ENCODE measurements around the gene BAK1. TPM values are rescaled to one million over a fixed set of nuclear protein-coding genes. Genes with fewer than 3 reads are reported as not detected.

Gene BAK1
- polyA plus RNA-seq: 10 to 100 TPM; 26.6 to 46.6 (median 32.4) TPM

DNA sequence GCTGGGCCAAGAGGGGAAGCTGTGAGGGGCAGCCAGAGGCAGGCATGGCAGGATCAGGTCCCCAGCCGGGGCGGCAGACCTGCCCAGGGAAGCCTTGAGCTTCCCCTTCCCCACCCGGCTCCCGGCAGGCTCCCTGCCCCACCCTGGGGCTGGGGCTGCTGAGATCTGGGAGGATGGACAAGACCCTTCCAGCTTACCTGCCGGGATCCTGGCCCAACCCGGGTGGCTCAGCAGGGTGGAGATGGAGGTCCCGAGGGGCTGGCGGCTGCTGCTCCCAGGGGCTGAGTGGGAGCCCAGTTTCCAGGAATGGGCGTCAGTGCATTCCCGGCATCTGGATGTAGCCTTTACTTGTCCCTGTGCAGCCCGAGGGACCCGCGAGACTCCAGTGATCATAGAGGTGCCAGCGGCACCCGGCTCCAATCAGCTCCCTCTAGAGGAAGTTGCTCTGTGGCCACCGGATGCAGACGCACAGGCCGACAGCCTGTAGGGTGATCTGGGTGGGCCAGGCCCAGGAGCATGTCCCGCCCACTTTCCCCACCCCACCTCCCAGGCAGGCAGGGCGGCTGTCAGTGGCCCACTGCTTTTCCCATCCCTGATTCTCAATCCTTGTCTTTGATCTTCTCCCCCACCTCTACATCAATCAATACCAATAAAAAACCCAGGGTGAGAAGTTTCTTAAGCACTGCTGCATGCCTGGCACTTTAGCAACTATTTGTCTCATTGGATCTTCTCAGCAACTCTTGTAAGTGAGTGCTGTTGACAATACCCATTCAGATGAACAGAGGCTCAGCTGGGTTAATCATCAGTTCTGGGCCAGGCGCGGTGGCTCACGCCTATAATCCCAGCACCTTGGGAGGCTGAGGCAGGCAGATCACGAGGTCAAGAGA lies at the start of gene BAK1:
BAK1 (minus strand) TSS at position 449 of the 887 bp plus-strand sequence. CDS start 2,672 bp downstream, outside the sequence.
- Mint-ChIP-seq H3K4me3 (peak within 1 kb of the TSS; percentile 86 to 100 (median 90)), H3K27me3 (ENCODE audit: low read depth in 3 of 3) (peaks cover 2 to 4% (median 4%) of the 10 kb centered on the region in 3 donors), H3K36me3 (peaks cover 0 to 10% (median 4%) of the 10 kb centered on the region in 3 donors), H3K4me1 (peaks cover 18 to 25% of the 10 kb centered on the region in 2 donors), H3K27ac (peak within 1 kb of the TSS; percentile 94 to 100 (median 98)), H3K9me3 (no peaks in the 10 kb centered on the region)
- peak; percentile 81 to 84 (median 82) for DNase-seq

DNA sequence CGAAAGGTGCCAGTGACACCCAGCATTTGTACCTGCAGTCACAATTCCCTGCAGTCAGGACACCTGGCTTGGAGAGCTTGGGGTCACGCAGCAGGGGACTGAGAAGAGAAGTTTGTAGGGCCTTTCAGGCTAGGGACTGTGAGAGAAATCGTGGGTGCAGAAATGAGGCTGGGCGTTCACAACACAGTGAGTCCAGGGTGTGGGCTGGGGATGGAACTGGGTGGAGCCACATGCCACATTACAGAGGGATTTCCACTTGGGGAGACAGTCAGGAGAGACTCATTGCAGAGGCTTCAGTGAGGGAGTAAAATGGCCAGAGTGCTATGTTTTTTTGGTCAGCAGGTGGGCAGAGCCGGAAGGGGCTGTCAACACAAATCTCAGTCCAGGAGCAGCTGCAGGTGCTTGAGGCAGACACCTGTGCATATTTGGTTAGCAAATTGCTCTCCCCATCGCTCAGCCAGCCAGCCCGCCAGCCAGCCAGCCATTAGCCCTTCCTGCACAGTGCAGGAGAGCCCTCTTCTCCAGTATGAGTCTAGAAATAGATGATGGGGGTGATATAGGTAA lies 48.4 kb upstream of the BAK1 start:
- no peaks in the 10 kb centered on the region for H3K9me3 Mint-ChIP-seq
- H3K4me3 Mint-ChIP-seq: no peak overlapping the region
- peaks cover 4 to 9% (median 4%) of the 10 kb centered on the region in 3 donors for H3K27me3 Mint-ChIP-seq (ENCODE audit: low read depth in 3 of 3)
- peaks cover 0 to 5% (median 0%) of the 10 kb centered on the region in 3 donors for H3K36me3 Mint-ChIP-seq
- DNase-seq: no peak
- peaks cover 33 to 60% of the 10 kb centered on the region in 2 donors for H3K4me1 Mint-ChIP-seq
- H3K27ac Mint-ChIP-seq: peak overlapping the region in 3 of 6 donors; percentile 29 to 75 (median 31)

DNA sequence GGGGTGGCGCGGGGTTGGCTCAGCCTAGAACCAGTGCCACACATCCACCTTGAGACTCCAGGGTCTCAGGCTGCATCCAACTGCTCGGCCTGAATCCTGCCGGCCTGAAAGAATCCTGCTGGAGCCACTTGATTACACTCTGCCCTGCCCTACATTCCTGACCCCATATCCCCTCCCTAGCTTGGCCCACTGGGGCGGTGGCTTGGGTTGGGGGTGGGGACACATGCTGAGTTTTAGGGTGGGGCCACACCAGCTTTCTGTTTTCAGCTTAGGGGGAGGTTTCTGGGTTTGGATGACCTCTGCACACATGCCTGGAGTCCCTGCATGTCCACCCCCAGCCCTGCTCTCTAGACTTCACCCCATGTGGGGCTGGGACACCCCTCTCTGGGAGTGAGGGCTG lies 47.8 kb upstream of the BAK1 start:
- DNase-seq: no peak
- Mint-ChIP-seq H3K27ac (peak overlapping the region in 1 of 6 donors; percentile 29), H3K4me3 (no peak overlapping the region), H3K36me3 (peaks cover 0 to 5% (median 0%) of the 10 kb centered on the region in 3 donors), H3K27me3 (ENCODE audit: low read depth in 3 of 3) (peaks cover 3 to 7% (median 4%) of the 10 kb centered on the region in 3 donors), H3K9me3 (no peaks in the 10 kb centered on the region), H3K4me1 (peaks cover 34 to 61% of the 10 kb centered on the region in 2 donors)

DNA sequence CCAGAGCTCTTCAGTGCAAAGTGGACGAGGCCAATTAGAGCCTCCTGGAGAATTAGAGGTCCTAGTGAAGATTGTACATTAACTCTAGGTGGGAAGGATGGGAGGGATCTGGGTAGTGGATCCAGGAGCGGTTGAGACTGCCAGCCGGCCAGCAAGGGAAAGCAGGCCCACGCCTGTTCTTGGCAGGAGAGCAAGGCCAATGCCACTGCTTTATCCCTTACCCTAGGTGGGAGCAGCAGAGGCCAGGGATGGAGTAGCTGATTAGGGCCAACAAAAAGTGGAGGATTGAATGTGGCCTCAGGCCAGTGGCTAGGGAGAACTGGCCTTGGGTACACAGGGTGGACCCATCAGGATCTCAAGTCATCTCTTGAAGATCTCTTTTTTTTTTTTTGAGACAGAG lies 44.8 kb upstream of the BAK1 start:
- DNase-seq: no peak
- Mint-ChIP-seq H3K4me1 (peaks cover 37 to 54% of the 10 kb centered on the region in 2 donors), H3K36me3 (peaks cover 0 to 5% (median 0%) of the 10 kb centered on the region in 3 donors), H3K9me3 (no peaks in the 10 kb centered on the region), H3K27ac (peak overlapping the region in 4 of 6 donors; percentile 53 to 87 (median 74)), H3K27me3 (ENCODE audit: low read depth in 3 of 3) (peaks cover 2 to 10% (median 2%) of the 10 kb centered on the region in 3 donors), H3K4me3 (no peak overlapping the region)

DNA sequence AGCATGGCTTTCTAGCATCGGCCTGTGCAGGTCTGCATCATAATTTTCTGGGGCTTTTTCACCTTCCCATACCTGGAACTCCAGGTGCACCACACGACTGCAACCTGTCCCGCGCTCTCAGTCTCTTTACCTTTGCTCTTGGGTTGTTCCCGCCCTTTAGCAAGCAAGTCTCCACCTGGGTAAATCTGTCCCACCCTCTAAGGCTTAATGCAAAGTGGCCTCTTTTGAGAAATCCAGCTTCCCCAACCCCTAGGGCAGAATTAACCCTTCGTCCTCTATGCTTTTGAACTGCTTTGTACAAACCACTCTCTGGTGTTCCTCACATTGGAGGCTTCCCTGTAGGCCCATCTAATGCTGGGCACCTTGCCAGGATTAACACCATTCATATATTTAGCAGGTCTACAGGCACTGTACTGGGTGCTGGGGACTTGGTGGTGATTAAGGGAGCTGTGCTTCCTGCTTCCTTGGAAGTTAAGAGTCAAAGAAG lies 43.9 kb upstream of the BAK1 start:
- Mint-ChIP-seq H3K27me3 (ENCODE audit: low read depth in 3 of 3) (peaks cover 2 to 10% (median 2%) of the 10 kb centered on the region in 3 donors), H3K27ac (peak overlapping the region in 5 of 6 donors; percentile 82 to 95 (median 90)), H3K4me1 (peaks cover 46 to 62% of the 10 kb centered on the region in 2 donors), H3K9me3 (no peaks in the 10 kb centered on the region), H3K36me3 (peaks cover 0 to 5% (median 0%) of the 10 kb centered on the region in 3 donors), H3K4me3 (peak overlapping the region; percentile 28 to 94 (median 64))
- DNase-seq: no peak

DNA sequence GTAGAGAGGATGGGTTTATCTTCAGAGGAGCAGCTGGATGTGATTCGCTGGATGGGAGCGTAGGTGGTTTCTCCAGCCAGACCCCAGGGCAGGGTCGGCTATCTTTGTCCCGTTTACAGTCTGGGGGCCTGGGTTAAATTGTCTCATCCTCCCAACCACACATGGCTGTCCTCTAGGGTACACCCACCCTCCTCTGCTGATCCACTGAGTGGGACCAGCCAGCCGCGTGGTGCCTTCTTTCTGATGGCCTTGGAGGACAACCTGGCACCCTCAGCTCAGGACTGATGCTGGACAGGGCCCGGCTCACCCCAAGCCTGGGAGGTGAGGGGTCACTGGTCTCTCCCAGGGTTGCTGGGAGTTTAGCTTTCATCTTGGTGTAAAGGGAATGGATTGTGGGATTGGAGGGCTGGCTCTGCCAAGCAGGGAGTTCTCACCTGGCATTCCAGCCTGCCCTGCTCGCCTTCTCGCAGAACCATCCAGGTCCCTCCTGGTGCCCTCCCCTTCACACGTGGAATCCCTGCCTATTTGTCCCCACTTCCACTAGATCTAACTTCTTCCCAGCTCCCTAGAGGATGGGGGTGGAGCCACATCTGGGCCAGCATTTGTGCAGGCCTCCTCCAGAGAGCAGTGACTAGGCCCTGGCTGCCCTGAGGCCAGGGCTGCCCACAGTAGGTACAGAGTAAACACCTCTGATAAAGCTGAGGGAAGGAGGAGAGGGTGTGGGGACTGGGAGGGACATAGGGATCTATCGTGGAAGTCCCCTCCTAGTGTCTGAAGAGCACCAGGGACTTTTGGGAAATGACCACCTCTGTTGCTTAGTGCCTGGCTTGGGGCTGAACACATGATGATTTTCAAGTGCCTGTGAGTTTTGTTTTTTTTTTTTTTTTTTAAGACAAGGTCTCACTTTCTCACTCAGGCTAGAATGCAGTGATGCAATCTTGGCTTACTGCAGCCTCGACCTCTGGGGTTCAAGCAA lies 42.7 kb upstream of the BAK1 start:
- Mint-ChIP-seq H3K4me3 (peak overlapping the region; percentile 84 to 94 (median 87)), H3K27ac (peak overlapping the region; percentile 82 to 95 (median 90)), H3K36me3 (peaks cover 0 to 5% (median 0%) of the 10 kb centered on the region in 3 donors), H3K9me3 (no peaks in the 10 kb centered on the region), H3K4me1 (peaks cover 54 to 60% of the 10 kb centered on the region in 2 donors), H3K27me3 (ENCODE audit: low read depth in 3 of 3) (peaks cover 2 to 10% (median 2%) of the 10 kb centered on the region in 3 donors)
- no peak for DNase-seq

DNA sequence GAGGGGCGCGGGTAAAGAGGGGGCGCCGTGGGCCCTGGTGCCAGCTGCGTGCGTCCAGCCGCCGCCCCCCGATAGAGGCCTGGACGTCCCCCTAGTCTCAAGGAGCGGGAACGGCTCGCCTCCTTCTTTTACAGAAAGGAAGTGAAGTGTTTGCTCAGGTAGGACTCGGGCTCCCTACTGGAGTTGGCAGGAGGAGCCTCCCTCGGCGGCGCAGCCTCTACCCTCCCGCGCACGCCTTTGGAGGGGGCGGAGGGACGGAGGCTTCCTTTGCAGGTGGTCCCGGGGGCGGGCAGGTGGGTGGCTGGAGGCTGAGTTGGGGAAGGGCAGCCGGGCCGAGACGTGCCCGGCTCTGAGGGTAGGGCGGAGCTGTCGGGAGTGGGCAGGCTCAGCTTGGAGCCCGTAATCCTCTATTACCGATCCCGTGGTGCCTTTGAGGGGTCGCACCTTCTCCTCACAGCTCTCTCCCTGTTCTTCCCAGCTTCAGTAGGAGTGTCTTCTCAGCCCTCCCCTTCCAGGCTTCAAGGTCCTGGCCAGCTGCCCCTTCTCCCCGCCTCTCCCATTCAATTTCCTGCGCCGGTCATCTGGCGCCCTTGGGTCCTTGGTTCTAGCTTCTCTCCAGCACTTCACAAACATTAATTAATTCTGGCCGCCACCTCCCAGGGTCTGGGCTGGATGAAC lies 41.8 kb upstream of the BAK1 start:
- peaks cover 55 to 59% of the 10 kb centered on the region in 2 donors for H3K4me1 Mint-ChIP-seq
- H3K9me3 Mint-ChIP-seq: no peaks in the 10 kb centered on the region
- DNase-seq: peak; percentile 23 to 27 (median 26)
- peak overlapping the region; percentile 84 to 94 (median 87) for H3K4me3 Mint-ChIP-seq
- peak overlapping the region; percentile 82 to 95 (median 90) for H3K27ac Mint-ChIP-seq
- H3K27me3 Mint-ChIP-seq (ENCODE audit: low read depth in 3 of 3): peaks cover 2 to 10% (median 2%) of the 10 kb centered on the region in 3 donors
- H3K36me3 Mint-ChIP-seq: no peaks in the 10 kb centered on the region

DNA sequence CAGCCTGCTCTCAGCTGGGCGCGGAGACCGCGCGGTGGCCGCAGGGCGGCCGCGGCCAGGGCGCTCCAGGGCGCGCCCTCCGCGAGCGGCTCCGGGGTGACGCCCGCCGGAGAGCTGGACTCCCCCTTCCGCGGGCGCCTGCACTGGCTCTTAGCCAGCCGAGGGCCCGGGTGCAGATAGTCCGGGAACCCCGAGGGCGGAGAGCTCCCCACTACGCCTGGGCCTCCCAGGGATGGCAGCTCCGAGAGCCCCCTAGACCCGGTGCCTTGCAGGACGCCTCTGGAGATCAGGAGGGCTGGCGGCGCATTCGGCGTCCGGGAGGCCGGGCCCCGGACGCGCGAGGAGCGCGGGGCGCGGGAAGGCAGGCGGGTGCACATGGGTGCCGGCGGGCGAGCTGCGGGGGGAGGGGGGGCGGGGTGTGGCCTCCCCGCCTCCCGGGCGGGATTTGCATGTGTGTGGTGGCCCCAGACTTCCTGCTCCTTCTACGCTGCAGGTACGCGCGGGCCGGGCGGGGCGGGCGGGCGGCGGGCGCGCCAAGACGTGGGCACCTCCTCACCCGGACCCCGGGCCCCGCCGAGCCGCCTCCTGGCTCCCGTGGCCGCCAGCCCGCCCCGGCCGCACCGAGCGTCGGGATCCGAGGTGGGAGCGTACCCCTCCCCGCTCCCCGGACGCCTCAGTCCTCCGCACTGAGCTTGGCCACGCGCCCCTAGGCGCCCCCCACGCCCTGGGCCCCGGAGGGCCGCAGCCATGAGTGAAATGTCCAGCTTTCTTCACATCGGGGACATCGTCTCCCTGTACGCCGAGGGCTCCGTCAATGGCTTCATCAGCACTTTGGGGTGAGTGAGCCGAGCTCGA lies 41.0 kb upstream of the BAK1 start, which contains the start of gene ITPR3:
ITPR3 (plus strand) TSS at position 467 of the 855 bp plus-strand sequence; CDS start at position 748, 281 bp downstream.
- Mint-ChIP-seq H3K27ac (peak within 1 kb of the TSS; percentile 92 to 99 (median 98)), H3K4me3 (peak within 1 kb of the TSS; percentile 95 to 99 (median 97)), H3K27me3 (ENCODE audit: low read depth in 3 of 3) (peaks cover 2 to 10% (median 2%) of the 10 kb centered on the region in 3 donors), H3K9me3 (no peaks in the 10 kb centered on the region), H3K36me3 (no peaks in the 10 kb centered on the region), H3K4me1 (peaks cover 62 to 67% of the 10 kb centered on the region in 2 donors)
- peak; percentile 72 to 75 (median 73) for DNase-seq

- H3K4me3 Mint-ChIP-seq: peak overlapping the region; percentile 95 to 99 (median 97)
- DNase-seq: peak; percentile 35 to 48 (median 43)
- H3K27me3 Mint-ChIP-seq (ENCODE audit: low read depth in 3 of 3): peaks cover 2 to 11% (median 2%) of the 10 kb centered on the region in 3 donors
- peaks cover 64 to 69% of the 10 kb centered on the region in 2 donors for H3K4me1 Mint-ChIP-seq
- no peaks in the 10 kb centered on the region for H3K9me3 Mint-ChIP-seq
- no peaks in the 10 kb centered on the region for H3K36me3 Mint-ChIP-seq
- H3K27ac Mint-ChIP-seq: peak overlapping the region; percentile 92 to 99 (median 98)
These were observed 40.2 kb upstream of the BAK1 start for GRCh38 chr6:33620158-33620855.

- DNase-seq: no peak
- Mint-ChIP-seq H3K36me3 (no peaks in the 10 kb centered on the region), H3K4me1 (peaks cover 63% of the 10 kb centered on the region in 2 donors), H3K27me3 (ENCODE audit: low read depth in 3 of 3) (peaks cover 2 to 8% (median 3%) of the 10 kb centered on the region in 3 donors), H3K27ac (peak overlapping the region; percentile 92 to 99 (median 98)), H3K4me3 (peak overlapping the region; percentile 95 to 99 (median 97)), H3K9me3 (no peaks in the 10 kb centered on the region)
These were observed 39.2 kb upstream of the BAK1 start for GRCh38 chr6:33619166-33619840.

All from immature natural killer cell (primary cell).